ENCODE results near the gene ATG9B.
"Not testable (repeated sequence)": the region's sequence is repeated elsewhere in the genome, so short reads cannot be mapped to it uniquely, and the experiment has no call there.

Gene ATG9B

DNA sequence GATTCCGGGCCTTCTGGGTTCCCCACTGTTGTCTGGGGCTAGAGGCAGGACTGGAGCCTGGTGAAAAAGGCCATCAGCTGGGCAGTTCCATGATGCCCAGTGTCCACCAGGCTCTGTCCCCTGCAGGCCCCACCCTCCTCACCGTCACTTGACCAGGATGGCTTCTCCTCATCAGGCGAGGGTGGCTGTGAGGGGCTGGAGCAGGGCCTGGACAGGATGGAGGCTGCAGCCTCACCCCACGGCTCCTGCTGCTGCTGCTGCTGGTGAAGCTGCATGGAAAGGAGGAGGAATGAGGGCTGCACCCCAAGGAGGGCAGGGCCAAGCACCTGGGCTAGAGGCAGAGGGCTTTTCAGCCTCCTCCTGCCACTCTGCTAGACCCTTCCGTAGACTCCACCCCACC, 8.3 kb downstream of the ATG9B start:
- no peak for DNase-seq

DNA sequence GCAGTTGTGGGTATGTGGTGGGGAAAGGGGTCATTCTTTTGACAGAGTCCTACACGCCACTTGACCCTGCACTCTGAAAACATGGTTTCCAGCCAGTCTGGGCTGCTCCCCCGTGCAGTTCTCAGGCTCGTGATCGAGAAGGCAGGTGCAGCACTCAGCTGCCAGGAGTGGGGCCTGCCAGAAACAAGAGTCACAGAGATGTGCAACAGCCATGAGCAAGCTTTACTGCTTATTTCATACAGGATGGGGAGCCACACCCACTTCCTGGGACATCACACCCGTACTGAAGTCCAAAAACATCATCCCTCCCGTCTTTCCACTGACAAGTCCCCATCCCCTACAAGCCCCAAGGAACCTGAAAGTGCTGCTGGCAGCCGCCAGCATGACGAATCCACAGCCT, 9.3 kb downstream of the ATG9B start:
- peak in 1 of 2 experiments; percentile 29 for DNase-seq

DNA sequence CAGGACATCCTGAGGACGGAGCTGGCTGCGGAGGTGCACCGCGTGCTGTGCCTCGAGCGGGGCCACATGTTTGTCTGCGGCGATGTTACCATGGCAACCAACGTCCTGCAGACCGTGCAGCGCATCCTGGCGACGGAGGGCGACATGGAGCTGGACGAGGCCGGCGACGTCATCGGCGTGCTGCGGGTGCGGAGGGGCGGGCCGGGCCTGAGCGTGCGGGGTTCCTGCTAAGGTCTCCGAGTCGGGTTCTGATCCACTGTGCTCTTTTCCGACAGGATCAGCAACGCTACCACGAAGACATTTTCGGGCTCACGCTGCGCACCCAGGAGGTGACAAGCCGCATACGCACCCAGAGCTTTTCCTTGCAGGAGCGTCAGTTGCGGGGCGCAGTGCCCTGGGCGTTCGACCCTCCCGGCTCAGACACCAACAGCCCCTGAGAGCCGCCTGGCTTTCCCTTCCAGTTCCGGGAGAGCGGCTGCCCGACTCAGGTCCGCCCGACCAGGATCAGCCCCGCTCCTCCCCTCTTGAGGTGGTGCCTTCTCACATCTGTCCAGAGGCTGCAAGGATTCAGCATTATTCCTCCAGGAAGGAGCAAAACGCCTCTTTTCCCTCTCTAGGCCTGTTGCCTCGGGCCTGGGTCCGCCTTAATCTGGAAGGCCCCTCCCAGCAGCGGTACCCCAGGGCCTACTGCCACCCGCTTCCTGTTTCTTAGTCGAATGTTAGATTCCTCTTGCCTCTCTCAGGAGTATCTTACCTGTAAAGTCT, 10.4 kb downstream of the ATG9B start:
- DNase-seq: peak; percentile 73 to 82

DNA sequence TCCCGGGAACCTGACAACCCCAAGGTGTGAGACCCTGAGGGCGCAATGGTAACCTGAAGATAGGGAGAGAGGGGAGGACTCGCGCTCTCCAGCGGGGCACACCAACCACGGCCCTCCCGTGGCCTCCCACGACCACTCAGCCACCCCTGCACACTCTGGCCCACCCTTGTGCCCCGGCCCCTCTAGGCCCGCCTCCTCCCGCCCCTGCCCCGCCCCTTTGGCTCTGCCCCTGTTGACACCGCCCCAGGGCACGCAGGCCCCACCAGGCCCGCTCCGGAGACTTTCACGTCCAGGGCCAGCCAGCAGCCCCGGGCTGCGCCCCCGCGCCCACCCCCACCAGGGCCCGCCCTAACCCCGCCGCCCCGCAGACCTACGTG, 10.9 kb downstream of the ATG9B start:
- DNase-seq: no peak

DNA sequence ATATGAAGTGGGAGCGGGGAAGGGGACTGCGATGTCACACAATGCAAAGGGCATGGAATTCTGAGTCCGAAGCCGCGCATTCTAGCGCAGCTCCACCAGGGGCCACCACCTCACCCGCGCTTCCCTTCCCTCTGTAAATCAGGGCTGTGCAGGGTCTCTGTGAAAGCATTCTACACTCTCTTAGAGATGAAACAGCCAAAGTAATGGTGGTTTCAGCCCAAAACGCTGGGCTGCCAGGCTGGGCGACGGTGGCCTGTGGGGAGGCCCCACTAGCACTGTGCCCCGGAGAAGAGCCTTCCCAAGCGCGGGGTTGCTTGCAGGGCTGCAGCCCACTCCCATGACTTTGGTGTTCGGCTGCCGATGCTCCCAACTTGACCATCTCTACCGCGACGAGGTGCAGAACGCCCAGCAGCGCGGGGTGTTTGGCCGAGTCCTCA, 11.4 kb downstream of the ATG9B start:
- DNase-seq: no peak

DNA sequence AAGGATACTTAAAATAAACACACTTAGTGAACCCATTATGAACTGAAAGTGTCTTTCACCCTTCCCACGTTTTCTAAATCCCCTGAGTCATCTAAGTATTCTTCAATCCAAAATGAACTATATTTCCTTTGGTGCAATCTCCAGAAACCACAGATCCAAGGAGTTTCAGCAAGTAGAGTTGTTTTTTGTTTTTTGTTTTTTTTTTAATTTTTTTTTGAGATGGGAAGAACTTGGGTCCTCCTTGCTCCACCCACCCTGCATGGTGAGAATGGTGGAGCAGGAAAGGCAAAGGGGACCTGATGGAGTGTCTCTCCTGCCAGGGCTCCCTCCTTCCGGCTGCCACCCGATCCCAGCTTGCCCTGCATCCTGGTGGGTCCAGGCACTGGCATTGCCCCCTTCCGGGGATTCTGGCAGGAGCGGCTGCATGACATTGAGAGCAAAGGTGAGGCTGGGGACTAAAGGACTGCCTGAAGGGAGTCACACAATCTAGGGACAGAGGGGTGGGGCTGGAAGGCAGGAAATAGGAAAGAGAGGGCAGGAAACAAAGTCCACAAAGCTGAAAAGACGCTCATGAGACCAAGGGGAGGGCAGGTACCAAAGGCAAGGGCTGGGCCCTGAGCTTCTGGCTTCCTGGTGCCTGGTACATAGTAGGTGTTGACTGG, 12.1 kb downstream of the ATG9B start:
- DNase-seq: no peak

DNA sequence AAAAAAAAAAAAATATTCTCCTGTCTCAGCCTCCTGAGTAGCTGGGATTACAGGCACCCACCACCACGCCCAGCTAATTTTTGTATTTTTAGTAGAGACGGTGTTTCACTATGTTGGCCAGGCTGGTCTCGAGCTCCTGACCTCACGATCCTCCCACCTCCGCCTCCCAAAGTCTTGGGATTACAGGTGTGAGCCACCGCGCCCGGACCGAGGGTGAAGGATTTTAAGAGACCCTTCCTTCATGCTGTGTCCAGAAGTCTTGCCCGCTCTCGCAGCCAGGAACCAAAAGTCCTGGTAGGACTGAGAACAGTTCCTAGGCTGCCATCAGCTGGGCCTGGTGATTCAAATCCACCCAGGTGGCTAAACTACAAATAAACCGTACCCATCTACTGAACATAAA, 12.7 kb downstream of the ATG9B start:
- DNase-seq: not testable (repeated sequence)

DNA sequence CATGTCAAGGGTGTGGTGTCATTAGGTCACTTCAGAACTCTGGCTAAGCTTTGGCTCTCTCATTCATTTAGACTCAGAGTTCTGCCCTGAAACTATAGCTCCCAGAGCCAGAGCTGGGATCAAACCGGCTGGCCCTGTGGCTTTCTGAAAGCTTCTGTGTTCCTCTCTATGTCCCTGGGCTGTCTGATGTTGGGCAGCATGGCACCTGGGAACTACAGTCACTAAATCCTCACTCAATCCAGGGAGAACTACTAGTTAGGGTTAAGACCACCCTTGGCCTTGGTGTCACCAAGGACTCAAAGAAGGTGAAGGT, 13.2 kb downstream of the ATG9B start:
- no peak for DNase-seq

DNA sequence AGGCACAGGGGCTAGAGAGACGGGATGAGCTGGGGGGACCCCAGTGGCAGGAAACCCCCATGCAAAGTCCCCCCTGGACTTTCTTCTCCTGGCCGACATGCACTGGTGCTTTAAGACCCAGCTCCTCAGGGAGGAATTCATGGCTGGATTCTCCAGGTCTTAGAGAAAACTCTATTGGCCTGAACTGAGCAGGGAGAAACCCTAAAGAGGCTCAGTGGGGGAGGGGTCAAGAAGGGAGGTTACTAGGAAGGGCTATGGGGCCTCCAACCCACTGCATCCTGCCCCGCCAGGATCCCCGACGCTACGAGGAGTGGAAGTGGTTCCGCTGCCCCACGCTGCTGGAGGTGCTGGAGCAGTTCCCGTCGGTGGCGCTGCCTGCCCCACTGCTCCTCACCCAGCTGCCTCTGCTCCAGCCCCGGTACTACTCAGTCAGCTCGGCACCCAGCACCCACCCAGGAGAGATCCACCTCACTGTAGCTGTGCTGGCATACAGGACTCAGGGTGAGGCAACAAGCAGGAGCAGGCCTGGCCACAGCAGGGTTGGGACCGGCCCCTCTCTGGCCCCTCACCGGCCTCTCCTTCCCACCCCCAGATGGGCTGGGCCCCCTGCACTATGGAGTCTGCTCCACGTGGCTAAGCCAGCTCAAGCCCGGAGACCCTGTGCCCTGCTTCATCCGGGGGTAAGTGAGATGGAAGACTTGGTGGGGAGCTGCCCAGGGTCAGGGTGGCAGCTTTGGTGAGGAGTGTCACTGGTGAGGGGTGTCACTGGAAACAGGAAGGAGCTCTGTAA, 13.8 kb downstream of the ATG9B start:
- DNase-seq: no peak

DNA sequence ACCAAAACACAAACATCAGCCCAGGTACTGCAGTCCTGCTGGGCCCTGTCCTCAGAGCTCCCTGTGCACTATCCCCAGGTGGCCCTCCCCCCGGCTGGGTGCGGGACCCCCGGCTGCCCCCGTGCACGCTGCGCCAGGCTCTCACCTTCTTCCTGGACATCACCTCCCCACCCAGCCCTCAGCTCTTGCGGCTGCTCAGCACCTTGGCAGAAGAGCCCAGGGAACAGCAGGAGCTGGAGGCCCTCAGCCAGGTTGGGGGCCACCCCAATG, 14.3 kb downstream of the ATG9B start:
- DNase-seq: no peak

DNA sequence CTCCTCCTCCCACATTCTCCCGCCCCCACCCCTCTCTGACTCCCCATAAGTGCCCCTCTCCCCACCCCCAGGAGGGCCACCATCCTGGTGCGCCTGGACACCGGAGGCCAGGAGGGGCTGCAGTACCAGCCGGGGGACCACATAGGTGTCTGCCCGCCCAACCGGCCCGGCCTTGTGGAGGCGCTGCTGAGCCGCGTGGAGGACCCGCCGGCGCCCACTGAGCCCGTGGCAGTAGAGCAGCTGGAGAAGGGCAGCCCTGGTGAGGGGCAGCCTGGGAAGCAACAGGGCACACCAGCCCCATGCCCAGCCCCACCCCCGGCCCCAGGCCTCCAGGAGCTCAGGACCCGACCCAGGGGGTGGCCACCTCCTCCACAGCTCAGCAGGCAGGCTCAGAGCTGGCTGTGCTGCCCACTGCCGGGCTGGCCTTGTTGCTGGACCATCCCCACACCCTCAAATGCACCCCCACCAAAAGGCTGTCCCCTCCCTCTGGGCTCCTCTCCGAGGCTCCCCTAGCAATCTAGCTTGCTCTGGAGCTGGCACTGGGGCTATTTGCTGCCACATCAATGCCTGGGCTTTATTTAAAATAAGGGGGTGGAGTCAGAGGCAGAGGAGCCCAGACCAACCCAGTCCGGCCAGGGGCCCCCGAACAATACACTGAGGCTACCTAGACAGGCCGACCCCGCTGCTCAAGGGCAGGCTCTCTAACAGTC, 14.8 kb downstream of the ATG9B start:
- DNase-seq: no peak

DNA sequence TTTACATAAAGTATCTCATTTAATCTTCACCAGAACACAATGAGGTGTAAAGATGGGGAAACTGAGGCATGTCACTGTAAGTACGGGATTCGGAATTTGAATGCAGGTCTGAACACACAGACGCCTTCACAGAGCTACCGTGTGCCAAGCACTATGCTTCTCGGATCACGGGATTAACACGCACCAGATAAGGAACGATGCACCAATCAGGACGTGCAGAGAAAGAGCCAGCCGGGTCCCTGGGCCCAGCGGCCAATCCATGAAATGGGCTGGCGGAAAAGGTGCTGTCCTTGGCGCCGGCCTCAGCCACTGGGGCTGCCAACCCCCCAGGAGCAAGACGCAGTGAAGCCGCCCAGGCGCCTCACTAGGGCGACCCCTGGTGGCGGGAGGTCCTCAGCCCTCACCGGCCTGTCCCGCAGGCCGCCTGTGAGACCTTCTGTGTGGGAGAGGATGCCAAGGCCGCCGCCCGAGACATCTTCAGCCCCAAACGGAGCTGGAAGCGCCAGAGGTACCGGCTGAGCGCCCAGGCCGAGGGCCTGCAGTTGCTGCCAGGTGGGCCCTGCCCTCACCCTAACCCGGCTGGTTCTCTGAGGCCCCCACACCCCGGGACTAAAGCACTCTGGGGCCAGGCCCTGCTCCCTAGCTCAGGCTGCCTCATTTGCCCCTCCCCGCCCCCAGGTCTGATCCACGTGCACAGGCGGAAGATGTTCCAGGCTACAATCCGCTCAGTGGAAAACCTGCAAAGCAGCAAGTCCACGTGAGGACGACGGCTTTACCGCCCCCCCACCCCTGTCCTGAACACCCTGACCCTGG, 15.6 kb downstream of the ATG9B start:
- peak; percentile 66 to 85 for DNase-seq

DNA sequence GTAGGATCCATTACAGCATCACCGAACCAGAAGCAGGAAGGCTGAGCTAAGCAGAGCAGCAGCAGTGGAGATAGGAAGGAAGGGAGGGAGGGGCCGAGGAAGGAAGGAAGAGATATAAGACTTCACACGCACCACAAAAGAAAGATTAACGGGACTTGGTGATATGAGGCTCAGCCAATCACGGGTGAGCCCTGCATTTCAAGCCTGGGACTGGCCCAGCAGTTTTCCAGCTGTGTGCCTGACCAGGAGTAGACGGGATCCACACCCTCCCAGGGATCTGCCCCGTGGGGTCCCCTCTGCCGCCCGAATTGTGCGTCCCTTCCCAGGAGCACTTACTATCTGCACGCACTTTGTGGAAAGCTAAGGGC, 16.2 kb downstream of the ATG9B start:
- DNase-seq: no peak

DNA sequence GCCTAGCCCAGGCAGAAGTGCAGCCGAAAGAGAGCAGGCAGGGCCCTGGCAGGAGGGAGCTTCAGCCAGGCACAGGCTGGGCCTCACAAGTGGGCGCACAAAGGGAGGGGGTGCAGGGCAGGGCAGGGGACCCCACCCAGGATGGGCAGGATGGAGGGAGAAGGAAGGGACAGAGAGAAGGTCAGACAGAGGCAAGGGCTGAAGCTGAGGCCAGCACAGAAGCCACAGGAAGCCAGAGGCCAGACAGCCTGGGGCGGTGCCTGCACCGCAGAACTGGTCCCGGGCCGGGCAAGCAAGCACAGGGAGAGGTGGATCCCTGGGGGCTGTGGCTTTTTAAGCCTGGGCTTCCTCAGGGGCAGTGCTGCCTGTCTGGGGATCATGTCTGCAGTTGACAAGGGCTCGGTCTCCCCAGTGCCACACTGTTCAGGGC, 16.8 kb downstream of the ATG9B start:
- DNase-seq: no peak

DNA sequence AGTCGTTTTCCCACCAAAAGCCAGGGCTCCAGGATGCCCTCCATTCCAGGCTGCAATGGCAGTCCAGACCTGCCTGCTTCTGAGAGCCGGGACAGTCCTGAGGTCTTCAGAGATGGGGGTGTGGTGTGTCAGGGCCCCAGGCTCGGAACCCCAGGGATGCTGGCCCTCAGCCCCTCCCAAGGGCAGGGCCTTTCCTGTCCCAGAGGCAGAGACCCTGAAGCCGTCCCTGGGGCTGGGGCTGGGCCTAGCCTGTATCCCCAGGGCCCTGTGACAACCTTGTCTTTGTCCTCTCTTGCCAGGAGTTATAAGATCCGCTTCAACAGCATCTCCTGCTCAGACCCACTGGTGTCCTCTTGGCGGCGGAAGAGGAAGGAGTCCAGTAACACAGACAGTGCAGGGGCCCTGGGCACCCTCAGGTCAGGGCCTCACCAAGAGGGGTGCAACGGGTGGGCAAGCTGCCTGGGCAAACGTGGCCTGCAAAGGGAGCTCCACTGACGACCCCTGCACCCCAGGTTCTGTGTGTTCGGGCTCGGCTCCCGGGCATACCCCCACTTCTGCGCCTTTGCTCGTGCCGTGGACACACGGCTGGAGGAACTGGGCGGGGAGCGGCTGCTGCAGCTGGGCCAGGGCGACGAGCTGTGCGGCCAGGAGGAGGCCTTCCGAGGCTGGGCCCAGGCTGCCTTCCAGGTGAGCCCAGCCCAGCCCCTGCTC, 17.5 kb downstream of the ATG9B start:
- DNase-seq: no peak

DNA sequence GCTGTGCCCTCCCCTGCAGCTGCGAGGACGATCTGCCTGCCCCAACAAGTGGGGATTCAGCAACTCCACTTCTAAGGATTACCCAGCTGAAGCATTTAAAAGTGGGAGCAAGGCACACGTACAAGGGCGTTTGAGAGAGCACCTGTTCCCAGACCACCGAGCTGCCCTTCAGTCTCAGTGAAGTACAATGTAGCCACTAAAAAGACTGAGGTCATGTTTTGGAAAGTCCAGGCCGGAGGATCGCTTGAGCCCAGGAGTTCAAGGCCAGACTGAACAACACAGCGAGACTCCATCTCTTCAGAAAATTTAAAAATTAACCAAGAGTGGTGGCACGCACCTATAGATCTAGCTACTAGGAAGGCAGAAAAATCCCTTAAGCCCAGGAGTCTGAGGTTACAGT, 18.7 kb downstream of the ATG9B start:
- no peak for DNase-seq

DNA sequence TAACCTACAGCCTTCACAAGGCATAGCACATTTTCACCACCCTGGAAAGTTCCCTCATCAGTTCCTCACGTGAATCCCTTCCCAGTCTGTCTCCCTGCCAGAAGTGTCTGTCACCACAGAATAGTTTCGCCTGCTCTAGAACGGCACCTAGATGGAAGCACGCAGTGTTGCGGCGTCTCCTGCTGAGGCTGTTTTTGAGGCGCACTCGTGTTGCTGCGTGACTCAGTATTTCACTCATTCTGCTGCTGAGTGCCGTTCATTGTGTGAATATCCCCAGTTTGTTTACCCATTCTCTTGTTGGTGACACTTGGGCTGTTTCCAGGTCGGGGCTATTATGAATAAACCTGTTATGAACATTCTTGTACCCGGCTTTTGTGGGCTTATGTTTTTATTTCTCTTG, 20.7 kb downstream of the ATG9B start:
- no peak for DNase-seq

DNA sequence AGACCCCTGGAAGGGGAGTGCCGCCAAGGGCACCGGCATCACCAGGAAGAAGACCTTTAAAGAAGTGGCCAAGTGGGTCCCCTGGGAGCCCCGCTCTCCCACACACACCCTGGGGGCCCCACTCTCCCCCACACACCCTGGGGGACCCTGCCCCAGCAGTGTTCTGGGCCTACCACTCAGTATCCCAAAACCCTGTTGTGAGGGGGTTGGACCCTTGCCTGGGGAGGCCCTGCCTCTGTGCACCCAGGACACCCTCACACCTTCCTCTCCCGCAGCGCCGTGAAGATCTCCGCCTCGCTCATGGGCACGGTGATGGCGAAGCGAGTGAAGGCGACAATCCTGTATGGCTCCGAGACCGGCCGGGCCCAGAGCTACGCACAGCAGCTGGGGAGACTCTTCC, 22.7 kb downstream of the ATG9B start:
- DNase-seq: no peak

DNA sequence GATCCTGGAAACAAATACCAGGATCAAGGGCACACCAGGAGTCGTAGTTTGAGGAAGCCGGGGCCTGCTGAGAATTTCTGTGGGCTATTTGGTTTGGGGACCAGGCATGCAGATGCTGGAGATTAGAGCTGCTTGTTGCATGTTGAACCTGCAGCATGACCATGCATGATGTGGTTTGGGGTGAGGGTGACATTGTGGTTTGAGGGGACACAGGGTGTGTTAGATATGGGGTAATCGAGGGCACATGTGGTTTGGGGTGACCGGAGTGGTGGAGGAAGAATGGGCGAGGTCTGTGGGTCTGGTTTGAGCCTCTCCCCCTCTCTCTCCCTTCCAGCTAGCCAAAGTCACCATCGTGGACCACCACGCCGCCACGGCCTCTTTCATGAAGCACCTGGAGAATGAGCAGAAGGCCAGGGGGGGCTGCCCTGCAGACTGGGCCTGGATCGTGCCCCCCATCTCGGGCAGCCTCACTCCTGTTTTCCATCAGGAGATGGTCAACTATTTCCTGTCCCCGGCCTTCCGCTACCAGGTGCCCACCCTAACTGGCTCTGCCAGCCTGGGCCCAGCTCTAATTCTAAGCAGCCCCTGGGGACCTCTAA, 23.3 kb downstream of the ATG9B start:
- no peak for DNase-seq

DNA sequence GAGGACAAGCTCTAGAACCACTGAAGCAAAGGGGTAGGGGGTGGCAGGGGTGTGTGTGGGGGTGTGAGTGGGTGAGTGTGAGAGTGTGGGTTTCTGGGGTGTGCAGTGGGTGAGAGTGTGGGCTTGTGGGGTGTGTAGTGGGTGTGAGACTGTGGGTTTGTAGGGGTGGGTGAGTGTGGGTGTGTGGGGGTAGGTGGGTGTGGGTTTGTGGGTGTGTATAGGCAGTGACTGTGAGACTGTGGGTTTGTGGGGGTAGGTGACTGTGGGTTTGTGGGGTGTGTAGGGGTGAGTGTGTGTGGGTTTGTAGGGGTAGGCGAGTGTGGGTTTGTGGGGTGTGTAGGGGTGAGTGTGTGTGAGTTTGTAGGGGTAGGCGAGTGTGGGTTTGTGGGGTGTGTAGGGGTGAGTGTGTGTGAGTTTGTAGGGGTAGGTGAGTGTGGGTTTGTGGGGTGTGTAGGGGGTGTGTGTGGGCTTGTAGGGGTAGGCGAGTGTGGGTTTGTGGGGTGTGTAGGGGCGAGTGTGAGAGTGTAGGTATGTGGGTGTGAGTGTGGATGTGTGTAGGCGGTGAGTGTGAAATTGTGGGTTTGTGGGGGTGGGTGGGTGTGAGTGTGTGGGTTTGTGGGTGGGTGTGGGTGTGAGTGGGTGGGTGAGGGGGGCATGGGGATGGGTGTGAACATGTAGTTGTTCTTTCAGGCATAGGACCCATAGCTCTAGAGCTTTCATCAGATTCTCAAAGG, 24.6 kb downstream of the ATG9B start:
- DNase-seq: peak in 1 of 2 experiments; percentile 45

DNA sequence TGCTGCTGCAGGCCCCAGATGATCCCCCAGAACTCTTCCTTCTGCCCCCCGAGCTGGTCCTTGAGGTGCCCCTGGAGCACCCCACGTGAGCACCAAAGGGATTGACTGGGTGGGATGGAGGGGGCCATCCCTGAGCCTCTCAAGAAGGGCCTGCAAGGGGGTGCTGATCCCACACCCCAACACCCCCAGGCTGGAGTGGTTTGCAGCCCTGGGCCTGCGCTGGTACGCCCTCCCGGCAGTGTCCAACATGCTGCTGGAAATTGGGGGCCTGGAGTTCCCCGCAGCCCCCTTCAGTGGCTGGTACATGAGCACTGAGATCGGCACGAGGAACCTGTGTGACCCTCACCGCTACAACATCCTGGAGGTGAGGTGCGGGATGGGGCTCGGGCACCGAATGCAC, 25.3 kb downstream of the ATG9B start:
- no peak for DNase-seq

Measured in stimulated activated CD4-positive, alpha-beta T cell treated with anti-CD3 and anti-CD28 coated beads, Interleukin-4, amount 100 ng/mL, for 4 hours (primary cell).